Activated CD4-positive, alpha-beta T cell treated with anti-CD3 and anti-CD28 coated beads, Interleukin-2, amount 10 ng/mL, durations not matched to agents 7 days and 5 days (primary cell): Measurements from ENCODE around the gene CHN2. TPM values are rescaled to one million over a fixed set of nuclear protein-coding genes. Genes with fewer than 3 reads are reported as not detected.

Experiments
- CTCF ChIA-PET: fragments of 350-600 bp; sonication (Branson Sonifier 250); formaldehyde crosslinking; loops from one replicate; lab custom pipeline; 2021; ENCODE audit warnings: antibody characterized with exemption; lab: Charles Lee
- POLR2A ChIA-PET: fragments of 350-600 bp; sonication (Branson Sonifier 250); formaldehyde crosslinking; loops from one replicate; lab custom pipeline; 2021; ENCODE audit warnings: antibody characterized with exemption; lab: Charles Lee
- DNase-seq: peaks from one replicate; pipeline ENCODE4 v3.0.0-alpha.2; 2020
- H3K27ac Mint-ChIP-seq: one replicate; pipeline ENCODE4 v1.8.0; 2021; ENCODE audit warnings: mild to moderate bottlenecking, moderate library complexity, mixed read lengths
- H3K27me3 Mint-ChIP-seq: one replicate; pipeline ENCODE4 v1.8.0; 2021; ENCODE audit warnings: mixed read lengths
- H3K36me3 Mint-ChIP-seq: one replicate; pipeline ENCODE4 v1.8.0; 2021; ENCODE audit warnings: low read depth, mixed read lengths
- H3K4me1 Mint-ChIP-seq: one replicate; pipeline ENCODE4 v1.8.0; 2021; ENCODE audit warnings: mixed read lengths
- H3K4me3 Mint-ChIP-seq: one replicate; pipeline ENCODE4 v1.8.0; 2021; ENCODE audit warnings: mild to moderate bottlenecking, moderate library complexity, mixed read lengths
- H3K9me3 Mint-ChIP-seq: one replicate; pipeline ENCODE4 v1.8.0; 2021; ENCODE audit warnings: mixed read lengths
- total RNA-seq, 2 experiments: library from RNA; stranded (reverse); gene quantifications; one replicate each; pipeline ENCODE4 v1.2.3, GENCODE V29; 2021

Gene CHN2
- total RNA-seq, 2 experiments from 2014 or later, result 2.4 to 3.6 TPM

- H3K27ac Mint-ChIP-seq, result no peak overlapping the region
- no peaks in the 10 kb centered on the region for H3K36me3 Mint-ChIP-seq
- no peaks in the 10 kb centered on the region for H3K4me1 Mint-ChIP-seq
- no peaks in the 10 kb centered on the region for H3K9me3 Mint-ChIP-seq
- no peak for DNase-seq
- peaks cover 19% of the 10 kb centered on the region for H3K27me3 Mint-ChIP-seq
- ChIA-PET CTCF (no interaction called here), POLR2A (no interaction called here)
- H3K4me3 Mint-ChIP-seq, result no peak overlapping the region
These were observed 124.5 kb downstream of the CHN2 start for GRCh38 chr7:29318853-29319718.

- ChIA-PET POLR2A (no interaction called here), CTCF (no interaction called here)
- Mint-ChIP-seq H3K9me3 (no peaks in the 10 kb centered on the region), H3K4me3 (no peak overlapping the region), H3K4me1 (no peaks in the 10 kb centered on the region), H3K27ac (no peak overlapping the region), H3K36me3 (no peaks in the 10 kb centered on the region), H3K27me3 (peaks cover 14% of the 10 kb centered on the region)
- DNase-seq, result no peak
These were observed 125.3 kb downstream of the CHN2 start for GRCh38 chr7:29319719-29320521.

- Mint-ChIP-seq H3K27ac (no peak overlapping the region), H3K27me3 (peaks cover 12% of the 10 kb centered on the region), H3K36me3 (no peaks in the 10 kb centered on the region), H3K9me3 (no peaks in the 10 kb centered on the region), H3K4me3 (no peak overlapping the region), H3K4me1 (no peaks in the 10 kb centered on the region)
- CTCF ChIA-PET, result no interaction called here
- no peak for DNase-seq
- POLR2A ChIA-PET, result no interaction called here
These were observed 126.0 kb downstream of the CHN2 start for GRCh38 chr7:29320577-29320976.

- POLR2A ChIA-PET, result no interaction called here
- Mint-ChIP-seq H3K4me3 (no peak overlapping the region), H3K27me3 (peaks cover 8% of the 10 kb centered on the region), H3K27ac (no peak overlapping the region), H3K36me3 (no peaks in the 10 kb centered on the region), H3K9me3 (no peaks in the 10 kb centered on the region), H3K4me1 (no peaks in the 10 kb centered on the region)
- CTCF ChIA-PET, result no interaction called here
- no peak for DNase-seq
These were observed 127.6 kb downstream of the CHN2 start for GRCh38 chr7:29322023-29322712.

GRCh38 chr7:29325476-29325875 lies 130.9 kb downstream of the CHN2 start:
- peaks cover 4% of the 10 kb centered on the region for H3K9me3 Mint-ChIP-seq
- H3K27me3 Mint-ChIP-seq, result peaks cover 10% of the 10 kb centered on the region
- POLR2A ChIA-PET, result no interaction called here
- DNase-seq, result no peak
- CTCF ChIA-PET, result no interaction called here
- peaks cover 13% of the 10 kb centered on the region for H3K4me1 Mint-ChIP-seq
- no peaks in the 10 kb centered on the region for H3K36me3 Mint-ChIP-seq
- H3K27ac Mint-ChIP-seq, result no peak overlapping the region
- no peak overlapping the region for H3K4me3 Mint-ChIP-seq

- H3K27ac Mint-ChIP-seq, result no peak overlapping the region
- H3K36me3 Mint-ChIP-seq, result no peaks in the 10 kb centered on the region
- H3K9me3 Mint-ChIP-seq, result peaks cover 4% of the 10 kb centered on the region
- CTCF ChIA-PET, result interaction anchor here (0.9 kb wide), 1 partner anchor 22 kb away, joined by 3 read pairs; no protein-coding TSS in a partner anchor
- H3K4me3 Mint-ChIP-seq, result no peak overlapping the region
- POLR2A ChIA-PET, result no interaction called here
- DNase-seq, result no peak
- H3K4me1 Mint-ChIP-seq, result peaks cover 13% of the 10 kb centered on the region
- H3K27me3 Mint-ChIP-seq, result peaks cover 6% of the 10 kb centered on the region
These were observed 132.3 kb downstream of the CHN2 start for GRCh38 chr7:29326864-29327263.

- no peaks in the 10 kb centered on the region for H3K36me3 Mint-ChIP-seq
- peaks cover 13% of the 10 kb centered on the region for H3K4me1 Mint-ChIP-seq
- DNase-seq, result no peak
- peaks cover 4% of the 10 kb centered on the region for H3K9me3 Mint-ChIP-seq
- no peak overlapping the region for H3K4me3 Mint-ChIP-seq
- ChIA-PET CTCF (no interaction called here), POLR2A (no interaction called here)
- no peak overlapping the region for H3K27ac Mint-ChIP-seq
- H3K27me3 Mint-ChIP-seq, result peaks cover 6% of the 10 kb centered on the region
These were observed 132.9 kb downstream of the CHN2 start for GRCh38 chr7:29327455-29327854.

- peaks cover 4% of the 10 kb centered on the region for H3K9me3 Mint-ChIP-seq
- ChIA-PET CTCF (no interaction called here), POLR2A (no interaction called here)
- DNase-seq, result no peak
- no peaks in the 10 kb centered on the region for H3K36me3 Mint-ChIP-seq
- H3K27me3 Mint-ChIP-seq, result peaks cover 6% of the 10 kb centered on the region
- H3K4me3 Mint-ChIP-seq, result no peak overlapping the region
- H3K27ac Mint-ChIP-seq, result no peak overlapping the region
- H3K4me1 Mint-ChIP-seq, result peaks cover 13% of the 10 kb centered on the region
These were observed 133.5 kb downstream of the CHN2 start for GRCh38 chr7:29328045-29328444.

GRCh38 chr7:29328811-29329210 lies 134.2 kb downstream of the CHN2 start:
- H3K9me3 Mint-ChIP-seq, result peaks cover 4% of the 10 kb centered on the region
- H3K4me3 Mint-ChIP-seq, result no peak overlapping the region
- DNase-seq, result no peak
- ChIA-PET CTCF (interaction anchor here (0.7 kb wide), 1 partner anchor 16 kb away, joined by 3 read pairs; no protein-coding TSS in a partner anchor), POLR2A (no interaction called here)
- no peak overlapping the region for H3K27ac Mint-ChIP-seq
- H3K4me1 Mint-ChIP-seq, result peaks cover 13% of the 10 kb centered on the region
- H3K36me3 Mint-ChIP-seq, result no peaks in the 10 kb centered on the region
- peaks cover 6% of the 10 kb centered on the region for H3K27me3 Mint-ChIP-seq

- POLR2A ChIA-PET, result no interaction called here
- Mint-ChIP-seq H3K27ac (no peak overlapping the region), H3K4me3 (no peak overlapping the region), H3K4me1 (peaks cover 13% of the 10 kb centered on the region), H3K9me3 (peaks cover 4% of the 10 kb centered on the region), H3K36me3 (no peaks in the 10 kb centered on the region), H3K27me3 (peaks cover 6% of the 10 kb centered on the region)
- CTCF ChIA-PET, result no interaction called here
- DNase-seq, result no peak
These were observed 135.1 kb downstream of the CHN2 start for GRCh38 chr7:29329686-29330085.

- Mint-ChIP-seq H3K36me3 (no peaks in the 10 kb centered on the region), H3K27me3 (peaks cover 6% of the 10 kb centered on the region), H3K27ac (no peak overlapping the region), H3K4me1 (peaks cover 16% of the 10 kb centered on the region), H3K4me3 (no peak overlapping the region), H3K9me3 (peaks cover 4% of the 10 kb centered on the region)
- DNase-seq, result no peak
- ChIA-PET POLR2A (no interaction called here), CTCF (no interaction called here)
These were observed 135.6 kb downstream of the CHN2 start for GRCh38 chr7:29330136-29330535.

- Mint-ChIP-seq H3K27me3 (peaks cover 6% of the 10 kb centered on the region), H3K36me3 (no peaks in the 10 kb centered on the region), H3K27ac (no peak overlapping the region), H3K9me3 (peaks cover 4% of the 10 kb centered on the region), H3K4me1 (peaks cover 25% of the 10 kb centered on the region), H3K4me3 (no peak overlapping the region)
- POLR2A ChIA-PET, result no interaction called here
- DNase-seq, result no peak
- CTCF ChIA-PET, result no interaction called here
These were observed 136.6 kb downstream of the CHN2 start for GRCh38 chr7:29331163-29331562.
